ENCODE results near the gene MCM3AP. TPM values are rescaled to one million over a fixed set of nuclear protein-coding genes. Genes with fewer than 3 reads are reported as not detected.

Gene MCM3AP
- total RNA-seq, 1 donor, result 64.8 TPM

DNA sequence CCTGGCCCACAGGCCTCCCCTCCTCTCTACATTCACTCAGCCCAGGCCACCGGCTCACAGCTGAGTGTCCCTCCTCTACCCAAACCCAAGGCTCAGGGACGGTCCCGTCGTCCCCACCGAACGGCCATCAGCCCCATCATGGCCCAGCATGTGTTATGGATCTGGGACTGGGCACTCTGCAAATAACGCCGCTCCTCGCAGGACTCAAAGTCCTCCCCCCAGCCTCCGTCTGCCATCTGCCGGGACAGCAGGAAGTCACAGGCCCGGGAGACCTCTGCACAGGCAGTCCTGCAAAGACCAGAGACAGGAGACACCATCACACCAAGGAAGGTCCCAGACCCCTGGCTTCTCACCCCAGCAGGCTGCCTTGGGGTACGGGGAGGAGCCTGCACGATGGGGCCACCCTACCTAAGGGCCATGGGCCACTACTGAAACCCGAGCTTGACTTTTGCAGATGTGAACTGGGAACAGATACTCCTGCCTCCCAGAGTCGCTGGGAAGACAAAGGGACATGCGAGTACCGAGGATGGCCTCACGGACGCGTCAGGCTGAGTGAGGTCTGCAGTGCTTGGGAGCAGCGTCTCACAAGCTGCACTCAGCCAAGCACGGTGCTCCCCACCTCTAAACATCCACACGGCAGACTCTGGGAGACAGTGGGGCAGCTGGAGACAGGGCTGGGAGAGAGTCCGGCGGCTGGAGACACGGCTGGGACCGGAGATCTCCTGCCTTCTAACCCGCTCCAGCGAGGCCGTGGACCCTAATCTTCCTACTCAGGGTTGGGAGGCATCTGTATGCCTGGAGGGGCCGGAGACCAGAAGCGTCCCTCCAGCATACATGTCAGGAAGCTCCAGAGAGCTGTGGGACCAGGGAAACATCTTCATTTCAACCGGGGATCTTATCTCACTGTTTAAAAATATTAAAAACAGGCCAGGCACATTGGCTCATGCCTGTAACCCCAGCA is 90.8 kb downstream of the MCM3AP start:
- Histone ChIP-seq H3K27me3 (ENCODE audit: insufficient read depth, low read length) (no peaks in the 10 kb centered on the region), H2AFZ (ENCODE audit: low read length) (no peak overlapping the region), H3K27ac (ENCODE audit: low read depth, low read length) (no peak overlapping the region), H4K20me1 (ENCODE audit: insufficient read depth, low read length) (no peaks in the 10 kb centered on the region), H3K79me2 (ENCODE audit: insufficient read depth, low read length) (no peaks in the 10 kb centered on the region), H3K9me3 (ENCODE audit: low read depth, low read length) (no peaks in the 10 kb centered on the region), H3K4me3 (ENCODE audit: insufficient read depth, low read length) (no peak overlapping the region), H3K36me3 (ENCODE audit: insufficient read depth, low read length) (peaks cover 22% of the 10 kb centered on the region), H3K4me1 (ENCODE audit: insufficient read depth, low read length) (peaks cover 13% of the 10 kb centered on the region), H3K4me2 (ENCODE audit: insufficient read depth, low read length) (no peak overlapping the region)
- DNase-seq (ENCODE audit: insufficient read length, low spot score, missing footprints), result peak; percentile 35
- no peak for TF ChIP-seq CTCF (IDR thresholded peaks at IDR 0.05; ENCODE audit: extremely low read depth, low read depth, low read length)

DNA sequence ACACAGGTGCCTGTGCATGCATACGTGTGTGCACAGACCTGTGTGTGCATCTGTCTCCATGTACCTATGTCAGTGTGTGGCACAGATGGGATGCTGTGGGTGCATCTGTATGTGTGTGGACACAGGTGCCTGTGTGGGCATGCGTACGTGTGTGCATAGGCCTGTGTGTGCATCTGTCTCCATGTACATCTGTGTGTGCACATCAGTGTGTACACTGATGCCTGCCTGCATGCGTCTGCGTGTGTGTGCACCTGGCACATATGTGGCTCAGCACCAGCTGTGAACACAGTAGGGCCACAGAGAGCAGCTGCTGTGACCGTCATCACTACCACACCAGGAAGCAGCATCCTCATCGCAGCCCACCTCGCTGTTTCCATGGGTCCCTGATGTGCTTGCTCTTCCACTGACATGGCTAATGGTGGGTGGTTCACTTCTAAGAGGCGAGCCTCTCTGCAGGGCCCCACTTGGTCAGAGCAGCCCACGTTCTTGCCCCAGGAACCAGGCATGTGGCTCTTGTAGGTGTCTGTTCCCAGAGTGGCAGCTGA is 91.5 kb downstream of the MCM3AP start:
- Histone ChIP-seq H3K4me1 (ENCODE audit: insufficient read depth, low read length) (peaks cover 20% of the 10 kb centered on the region), H3K4me3 (ENCODE audit: insufficient read depth, low read length) (no peak overlapping the region), H3K79me2 (ENCODE audit: insufficient read depth, low read length) (no peaks in the 10 kb centered on the region), H3K27me3 (ENCODE audit: insufficient read depth, low read length) (no peaks in the 10 kb centered on the region), H3K36me3 (ENCODE audit: insufficient read depth, low read length) (peaks cover 22% of the 10 kb centered on the region), H2AFZ (ENCODE audit: low read length) (no peak overlapping the region), H3K27ac (ENCODE audit: low read depth, low read length) (no peak overlapping the region), H4K20me1 (ENCODE audit: insufficient read depth, low read length) (no peaks in the 10 kb centered on the region), H3K4me2 (ENCODE audit: insufficient read depth, low read length) (no peak overlapping the region), H3K9me3 (ENCODE audit: low read depth, low read length) (no peaks in the 10 kb centered on the region)
- no peak for TF ChIP-seq CTCF (IDR thresholded peaks at IDR 0.05; ENCODE audit: extremely low read depth, low read depth, low read length)
- no peak for DNase-seq (ENCODE audit: insufficient read length, low spot score, missing footprints)

GRCh38 chr21:46191686-46192575 is 93.5 kb downstream of the MCM3AP start:
- H3K27ac ChIP-seq (ENCODE audit: low read depth, low read length), result peak overlapping the region; percentile 18
- H3K36me3 ChIP-seq (ENCODE audit: insufficient read depth, low read length), result peaks cover 22% of the 10 kb centered on the region
- peak; percentile 52 for DNase-seq (ENCODE audit: insufficient read length, low spot score, missing footprints)
- no peaks in the 10 kb centered on the region for H3K27me3 ChIP-seq (ENCODE audit: insufficient read depth, low read length)
- no peak for TF ChIP-seq CTCF (IDR thresholded peaks at IDR 0.05; ENCODE audit: extremely low read depth, low read depth, low read length)
- H3K79me2 ChIP-seq (ENCODE audit: insufficient read depth, low read length), result no peaks in the 10 kb centered on the region
- peaks cover 27% of the 10 kb centered on the region for H3K4me1 ChIP-seq (ENCODE audit: insufficient read depth, low read length)
- H3K4me3 ChIP-seq (ENCODE audit: insufficient read depth, low read length), result no peak overlapping the region
- no peak overlapping the region for H3K4me2 ChIP-seq (ENCODE audit: insufficient read depth, low read length)
- no peak overlapping the region for H2AFZ ChIP-seq (ENCODE audit: low read length)
- H3K9me3 ChIP-seq (ENCODE audit: low read depth, low read length), result no peaks in the 10 kb centered on the region
- H4K20me1 ChIP-seq (ENCODE audit: insufficient read depth, low read length), result no peaks in the 10 kb centered on the region
